IPS-18c (cell line): ENCODE measurements around the gene PTPRG.
"Not testable (repeated sequence)": the region's sequence is repeated elsewhere in the genome, so short reads cannot be mapped to it uniquely, and the experiment has no call there.

Source experiments
- H3K4me3 ChIP-seq: 2 replicates; pipeline ENCODE4 v1.7.0; 2013; ENCODE audit warnings: low read depth, mild to moderate bottlenecking, low read length, moderate library complexity; ENCODE audit not compliant: insufficient read depth
- H3K9me3 ChIP-seq: one replicate; pipeline ENCODE4 v1.6.1; 2013; ENCODE audit warnings: mild to moderate bottlenecking, low read length, moderate library complexity; ENCODE audit not compliant: control insufficient read depth, insufficient read depth

PTPRG gene

DNA sequence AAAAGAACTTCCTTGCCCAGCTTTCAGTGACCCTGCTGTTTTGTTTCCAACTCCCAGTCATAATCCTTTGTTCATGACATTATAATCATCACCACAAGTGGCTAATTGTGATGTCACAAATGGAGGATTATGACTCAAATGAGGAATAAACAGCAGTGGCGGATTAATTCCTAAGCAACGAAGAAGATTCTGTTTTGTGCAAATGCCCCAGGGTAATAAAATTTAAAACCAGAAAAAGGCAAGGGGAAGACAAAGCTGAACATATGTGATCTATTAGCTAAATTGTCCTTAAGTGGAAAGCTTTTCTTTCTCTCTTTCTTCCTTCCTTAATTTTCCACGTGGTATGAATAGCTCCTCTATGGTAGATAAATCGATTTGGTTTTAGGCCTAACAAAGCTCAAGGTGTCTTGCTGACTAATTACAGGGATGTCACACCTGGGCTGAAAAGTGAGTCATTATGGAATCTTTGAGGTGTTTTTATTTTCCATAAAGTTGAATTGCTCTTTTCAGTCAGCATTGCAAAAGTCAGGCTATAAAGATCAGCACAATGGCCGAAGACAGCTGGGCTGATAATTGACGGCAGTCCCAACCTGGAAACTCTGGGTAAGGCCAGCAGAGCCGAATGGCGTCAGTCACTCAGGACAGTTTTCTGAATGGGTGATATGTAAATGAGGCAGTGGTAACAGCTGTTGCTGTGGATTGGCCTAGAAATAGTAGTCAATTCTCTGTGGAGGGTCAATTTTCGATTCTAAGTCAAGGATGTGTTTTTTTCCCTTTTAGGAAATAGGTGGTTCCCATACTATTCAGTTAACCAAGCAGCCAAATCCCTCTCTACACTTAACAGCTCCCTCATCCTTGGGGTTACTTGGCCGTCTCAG lies 121.5 kb downstream of the PTPRG start:
- Histone ChIP-seq H3K9me3 (no peaks in the 10 kb centered on the region), H3K4me3 (no peak overlapping the region)

DNA sequence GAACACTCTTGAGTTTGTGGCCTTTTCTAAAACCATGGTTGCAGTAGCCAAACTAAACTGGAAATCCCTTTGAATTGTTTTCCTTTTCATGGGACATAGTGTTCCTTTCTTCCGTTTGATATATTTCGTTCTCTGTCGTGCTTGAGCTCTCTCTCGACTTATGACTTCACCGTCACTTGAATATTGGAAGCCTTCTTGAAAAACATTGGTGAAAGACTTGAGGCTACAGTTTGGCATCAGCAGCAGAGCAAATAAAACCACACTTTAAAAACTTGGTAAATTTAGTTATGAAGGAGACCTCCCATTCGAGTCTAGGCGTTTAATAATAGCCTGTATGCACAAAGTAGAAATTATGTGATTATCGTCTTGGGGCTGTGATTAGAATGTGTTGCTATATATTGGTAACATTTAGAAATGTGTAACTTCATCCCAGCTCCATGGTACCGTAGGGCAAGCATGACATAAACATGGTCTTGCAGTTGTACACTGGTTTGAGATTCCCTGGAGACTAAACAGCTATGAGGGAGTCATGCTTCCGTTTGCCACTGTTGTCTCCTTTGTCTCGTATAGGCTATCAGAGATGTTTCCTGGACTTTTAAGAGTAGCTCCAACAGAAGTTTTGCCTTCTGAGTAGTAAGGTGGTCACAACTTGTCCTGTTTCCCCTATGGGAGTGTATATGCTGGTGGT lies 122.3 kb downstream of the PTPRG start:
- Histone ChIP-seq H3K9me3 (no peaks in the 10 kb centered on the region), H3K4me3 (no peak overlapping the region)

DNA sequence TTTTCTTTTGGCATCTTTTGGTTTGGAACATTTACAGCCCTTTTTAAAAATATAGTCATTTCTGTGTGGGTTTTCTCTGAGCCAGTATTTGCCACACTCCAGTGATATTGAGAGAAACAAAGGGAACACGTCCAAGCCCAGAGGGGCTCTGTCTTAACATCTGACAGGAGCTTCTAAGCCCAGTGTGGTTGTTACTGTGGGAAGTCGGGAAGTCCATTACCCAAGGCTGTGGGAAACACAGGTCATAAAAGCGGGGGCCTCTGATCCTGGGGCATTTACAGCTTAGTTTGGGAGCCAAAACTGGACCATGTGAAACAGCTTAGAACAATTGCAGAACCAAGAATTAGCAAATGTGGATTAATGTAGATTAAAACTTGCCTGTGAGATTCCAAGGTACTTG lies 123.0 kb downstream of the PTPRG start:
- H3K4me3 ChIP-seq, result no peak overlapping the region
- no peaks in the 10 kb centered on the region for H3K9me3 ChIP-seq

DNA sequence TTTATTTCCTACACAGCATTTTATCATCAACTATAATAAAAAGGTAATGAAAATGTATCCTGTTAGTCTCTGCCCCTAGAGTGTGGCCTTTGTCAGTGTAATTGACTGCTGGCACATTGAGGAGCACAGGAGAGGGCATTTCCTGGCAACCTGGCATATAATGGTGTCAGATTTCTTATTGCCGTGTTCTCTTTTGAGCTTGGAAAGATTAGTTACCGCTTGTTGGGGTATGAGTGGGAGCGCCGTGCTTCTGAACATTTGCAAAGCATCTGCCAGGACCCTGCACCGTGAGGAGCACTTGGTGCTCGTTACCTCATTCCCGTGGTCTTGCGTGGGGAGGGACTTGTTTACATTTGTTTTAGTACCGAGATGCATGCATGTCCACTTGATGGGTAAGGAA lies 124.4 kb downstream of the PTPRG start:
- Histone ChIP-seq H3K4me3 (no peak overlapping the region), H3K9me3 (no peaks in the 10 kb centered on the region)

DNA sequence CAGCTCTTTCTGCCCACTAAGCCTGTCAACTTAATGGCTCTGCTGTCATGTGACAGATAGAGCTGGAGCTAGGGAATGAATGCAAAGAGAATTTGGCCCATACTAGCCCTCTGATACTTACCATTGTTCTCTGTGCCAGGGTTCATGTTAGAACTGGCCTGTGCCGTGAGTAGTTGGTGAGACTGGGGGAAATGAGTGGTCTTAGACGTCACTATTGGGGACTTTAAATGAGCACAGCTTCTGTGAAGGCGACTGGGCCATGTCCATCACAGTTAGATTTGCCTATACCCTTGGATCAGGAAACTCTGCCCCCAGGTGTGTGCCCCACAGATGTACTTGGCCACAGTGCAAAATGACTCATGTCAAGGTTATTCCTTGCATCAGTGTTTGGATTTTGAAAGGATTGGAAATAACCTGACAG lies 124.9 kb downstream of the PTPRG start:
- Histone ChIP-seq H3K4me3 (no peak overlapping the region), H3K9me3 (no peaks in the 10 kb centered on the region)

DNA sequence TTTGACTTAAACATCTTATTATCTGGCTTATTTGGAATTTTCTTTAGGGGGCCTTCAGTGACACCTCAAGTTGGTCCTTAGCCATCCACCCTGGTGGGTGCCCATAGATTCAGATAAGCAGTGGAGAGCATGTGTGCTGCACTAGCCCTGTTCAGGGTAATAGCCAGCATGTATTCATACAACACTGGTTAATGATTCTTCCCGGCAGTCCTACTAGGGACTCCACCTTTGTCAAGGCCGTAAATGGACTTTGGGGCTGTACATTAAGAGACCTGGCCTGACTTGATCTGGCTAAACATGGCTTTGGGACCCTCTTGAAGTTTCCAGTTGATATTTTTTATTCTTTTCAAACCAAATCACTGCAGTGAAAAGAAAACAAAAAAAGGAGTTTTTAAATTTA lies 125.8 kb downstream of the PTPRG start:
- H3K9me3 ChIP-seq, result no peaks in the 10 kb centered on the region
- no peak overlapping the region for H3K4me3 ChIP-seq

DNA sequence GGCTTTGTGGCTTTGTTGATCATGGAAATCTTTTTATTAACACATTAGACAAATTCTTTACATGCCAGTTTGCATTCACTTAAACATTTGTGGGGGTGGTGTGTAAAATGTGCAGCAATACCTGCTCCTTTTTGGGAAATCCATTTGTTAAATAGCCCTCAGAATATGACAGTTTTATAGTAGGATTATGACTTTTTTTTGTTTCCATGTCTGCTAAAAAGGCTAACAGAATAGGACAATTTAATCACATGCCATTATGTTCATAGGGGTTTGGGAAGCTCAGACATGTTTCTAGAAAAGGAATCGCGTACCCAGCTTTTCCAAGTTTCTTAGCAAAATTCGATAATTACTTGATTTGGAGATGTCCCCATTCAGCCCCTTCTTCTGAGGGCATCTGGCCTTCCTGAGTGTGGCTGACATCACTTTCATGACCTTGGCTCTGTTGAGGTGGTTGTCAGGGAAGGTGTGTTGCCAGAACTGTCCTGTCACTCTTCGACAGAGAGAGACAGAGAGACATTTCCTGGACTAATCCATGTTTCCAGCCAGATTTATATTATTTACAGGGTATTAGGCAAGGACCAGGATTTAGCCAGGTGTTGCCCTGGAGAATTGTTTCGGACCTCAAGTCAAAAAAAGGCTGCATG lies 126.4 kb downstream of the PTPRG start:
- Histone ChIP-seq H3K4me3 (peak overlapping the region; percentile 9; the same call in 1 of the 2 replicates), H3K9me3 (no peaks in the 10 kb centered on the region)

DNA sequence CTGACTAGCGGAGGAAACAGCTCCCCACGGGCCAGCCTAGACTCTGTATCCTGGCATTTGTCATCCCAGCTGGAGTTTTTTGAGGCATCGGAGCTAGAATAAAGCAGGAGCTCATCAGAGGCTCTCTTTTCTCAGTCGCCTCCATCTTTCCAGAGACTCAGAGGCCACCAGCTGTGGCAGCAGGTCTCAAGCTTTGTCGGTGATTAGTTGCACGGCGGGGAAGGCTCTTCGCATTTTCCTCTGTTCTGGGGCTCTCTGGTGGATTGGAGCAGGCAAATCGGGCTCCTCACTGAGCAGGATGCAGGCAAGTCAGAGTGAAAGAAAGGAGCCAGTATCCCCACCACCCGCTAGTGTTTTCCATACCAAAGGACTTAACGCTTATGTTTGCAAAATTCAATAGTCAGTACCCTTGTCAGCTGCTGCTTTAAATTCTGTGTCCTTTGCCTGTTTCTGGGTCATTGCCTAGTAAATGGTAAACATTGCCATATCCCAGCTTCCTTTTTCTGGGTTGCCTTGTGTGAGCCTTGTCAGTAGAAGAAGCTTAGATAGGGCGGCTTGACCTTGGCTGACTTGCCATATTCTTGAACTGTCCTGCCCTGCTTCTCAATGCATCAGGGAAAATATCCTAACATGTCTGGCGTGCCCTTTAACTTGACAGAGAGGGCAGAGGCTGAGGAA lies 127.1 kb downstream of the PTPRG start:
- Histone ChIP-seq H3K9me3 (no peaks in the 10 kb centered on the region), H3K4me3 (no peak overlapping the region)

DNA sequence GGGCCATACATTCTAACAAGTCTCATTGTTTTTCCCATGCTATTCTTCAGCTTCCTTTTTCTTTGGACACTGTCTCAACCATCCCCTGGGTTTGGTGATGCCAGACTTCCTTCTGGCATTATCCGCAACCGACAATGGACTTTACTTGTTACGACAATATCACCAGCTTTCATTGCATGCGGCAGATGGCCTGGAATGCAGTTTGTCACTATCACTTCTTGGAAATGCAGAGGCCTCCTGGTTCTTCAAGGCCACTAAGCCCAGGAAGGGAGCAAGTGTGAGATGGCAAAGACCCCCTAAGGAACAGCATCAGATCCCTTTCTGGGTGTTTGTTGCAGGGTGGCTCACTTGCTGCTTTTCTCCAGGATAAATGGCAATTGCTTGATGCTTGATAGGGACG lies 128.6 kb downstream of the PTPRG start:
- no peaks in the 10 kb centered on the region for H3K9me3 ChIP-seq
- no peak overlapping the region for H3K4me3 ChIP-seq

DNA sequence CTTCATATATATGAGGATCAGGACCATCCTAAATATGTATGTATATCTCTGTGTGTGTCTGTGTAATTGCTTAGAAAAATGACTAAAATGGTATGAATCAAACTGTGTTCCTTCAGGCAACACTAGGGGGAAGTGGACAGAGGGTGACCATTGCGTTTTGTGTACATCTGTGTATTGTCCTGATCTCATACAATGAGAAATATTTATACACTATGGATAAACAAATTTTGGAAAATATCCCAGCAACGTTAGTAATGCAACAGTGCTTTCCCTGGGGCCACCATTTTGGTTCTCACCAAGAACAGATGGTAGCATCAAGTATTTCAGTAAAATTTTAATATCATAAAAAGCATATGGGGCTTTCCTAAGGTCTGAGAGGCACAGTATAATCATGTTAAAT lies 130.1 kb downstream of the PTPRG start:
- H3K4me3 ChIP-seq, result no peak overlapping the region
- no peaks in the 10 kb centered on the region for H3K9me3 ChIP-seq

DNA sequence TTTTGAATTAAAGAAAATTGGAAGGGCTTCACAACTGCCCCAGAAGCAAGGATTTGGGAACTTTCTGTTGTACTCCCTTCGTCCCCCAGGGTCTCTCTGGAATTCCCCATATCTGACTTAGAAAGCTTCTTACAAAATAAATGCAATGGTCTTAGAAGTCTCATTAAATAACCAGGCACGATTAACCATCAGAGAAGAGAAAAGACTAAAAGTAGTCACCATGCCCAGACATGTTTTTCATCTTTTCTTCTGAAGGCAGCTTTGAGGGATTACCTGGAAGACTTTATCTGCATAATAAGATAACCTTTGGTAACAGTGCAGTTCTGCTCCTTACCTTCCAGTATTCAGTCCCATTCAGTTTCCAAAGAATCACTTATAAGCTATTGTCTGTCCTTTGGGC lies 135.9 kb downstream of the PTPRG start:
- Histone ChIP-seq H3K9me3 (no peaks in the 10 kb centered on the region), H3K4me3 (no peak overlapping the region)

DNA sequence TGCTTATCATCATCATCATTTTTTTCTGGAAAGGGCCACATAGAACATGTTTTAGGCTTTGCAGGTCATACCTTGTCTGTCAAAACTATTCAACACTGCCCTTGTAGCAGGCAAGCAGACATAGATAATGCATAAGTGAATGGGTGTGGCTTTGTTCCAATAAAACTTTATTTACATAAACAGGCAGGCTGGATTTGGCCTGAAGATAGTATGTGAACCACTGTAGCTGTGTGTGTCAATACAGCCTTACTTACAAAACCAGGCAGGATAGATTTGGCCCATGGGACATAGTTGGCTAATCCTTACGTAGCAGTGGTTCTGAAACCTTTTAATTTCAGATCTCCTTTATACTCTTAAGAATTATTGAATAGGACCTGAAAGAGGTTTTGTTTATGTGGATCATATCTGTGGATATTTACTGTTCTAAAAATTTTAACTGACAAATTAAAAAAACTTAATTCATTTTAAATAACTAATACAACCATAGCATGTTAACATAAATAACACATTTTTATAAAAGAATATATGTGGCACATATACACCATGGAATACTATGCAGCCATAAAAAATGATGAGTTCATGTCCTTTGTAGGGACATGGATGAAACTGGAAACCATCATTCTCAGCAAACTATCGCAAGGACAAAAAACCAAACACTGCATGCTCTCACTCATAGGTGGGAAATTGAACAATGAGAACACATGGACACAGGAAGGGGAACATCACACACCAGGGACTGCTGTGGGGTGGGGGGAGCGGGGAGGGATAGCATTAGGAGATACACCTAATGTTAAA lies 137.1 kb downstream of the PTPRG start:
- H3K4me3 ChIP-seq, H3K9me3 ChIP-seq: not testable (repeated sequence)

DNA sequence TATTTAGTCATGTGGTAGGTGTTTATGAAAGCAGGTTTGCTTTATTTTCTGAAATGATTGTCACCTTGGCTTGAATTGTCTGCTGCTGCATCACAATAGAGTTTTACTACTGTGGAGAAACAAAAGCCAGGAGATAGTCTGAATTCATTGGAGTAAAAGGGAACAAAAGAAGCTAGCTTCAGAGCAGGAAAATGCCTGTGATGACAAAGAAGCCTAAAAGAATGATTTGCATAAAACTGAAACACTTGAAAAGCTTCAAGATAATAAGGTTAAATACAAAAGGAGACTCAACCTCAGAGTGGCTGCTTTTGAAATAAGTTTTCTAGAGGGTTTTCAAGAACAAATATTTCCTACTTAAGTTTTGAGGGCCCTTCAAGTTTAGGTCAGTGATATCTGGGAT lies 138.3 kb downstream of the PTPRG start:
- Histone ChIP-seq H3K4me3 (no peak overlapping the region), H3K9me3 (no peaks in the 10 kb centered on the region)

DNA sequence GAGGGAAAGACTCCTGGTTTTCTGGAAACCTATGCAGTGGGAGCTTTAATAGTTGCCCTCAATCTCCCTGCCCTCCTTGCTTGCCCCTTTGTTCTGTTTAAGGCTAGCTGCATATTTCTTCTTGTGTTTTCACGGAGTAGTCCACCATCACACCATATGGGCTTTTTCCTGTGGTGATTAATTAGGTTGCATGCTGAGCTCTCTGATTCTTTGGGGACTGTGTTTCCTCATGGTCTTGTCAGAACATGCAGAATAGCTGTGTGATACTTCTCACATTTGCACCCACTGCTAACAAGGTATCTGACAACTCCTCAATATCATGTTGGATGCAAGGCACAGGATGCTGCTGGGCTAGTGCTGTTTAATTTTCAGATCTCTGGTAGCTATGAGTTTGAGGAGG lies 139.6 kb downstream of the PTPRG start:
- H3K9me3 ChIP-seq, result no peaks in the 10 kb centered on the region
- H3K4me3 ChIP-seq, result no peak overlapping the region

DNA sequence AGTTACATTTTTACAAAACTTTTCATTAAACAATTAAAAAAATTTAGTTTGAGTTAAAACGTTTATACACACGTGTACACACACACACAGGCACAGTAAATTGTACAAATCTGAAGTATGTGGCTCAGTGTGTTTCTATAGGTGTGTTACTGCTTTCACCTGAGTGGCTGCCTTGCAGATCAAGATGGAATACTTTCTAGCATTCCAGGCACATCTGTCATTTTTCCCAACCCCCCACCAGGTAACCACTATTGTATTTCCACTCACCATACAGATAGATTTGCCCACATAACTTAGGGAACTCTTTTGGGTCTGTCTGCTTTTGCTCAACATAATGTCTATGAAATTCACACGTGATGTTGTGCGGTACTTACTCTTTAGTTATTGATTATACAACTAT lies 141.1 kb downstream of the PTPRG start:
- no peak overlapping the region for H3K4me3 ChIP-seq

DNA sequence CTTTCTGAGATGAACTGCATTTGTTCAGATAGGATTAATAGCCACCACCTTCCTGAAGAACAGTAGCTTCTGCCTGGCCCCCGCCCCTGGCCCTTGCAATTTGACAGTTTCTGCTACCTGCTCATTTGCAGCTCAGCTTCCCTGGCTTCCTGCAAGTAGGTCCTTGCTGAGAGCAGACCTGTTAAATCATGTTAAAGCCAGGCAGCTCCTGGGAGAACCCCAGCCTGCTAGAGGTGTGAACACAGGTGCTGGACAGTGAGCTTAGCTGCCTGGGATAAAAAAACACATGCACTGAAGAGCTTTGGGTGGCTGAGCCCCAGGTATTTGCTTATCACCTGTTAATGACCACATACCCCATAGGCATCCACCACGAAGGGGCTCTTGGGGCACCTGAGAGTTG lies 143.4 kb downstream of the PTPRG start:
- no peak overlapping the region for H3K4me3 ChIP-seq
- no peaks in the 10 kb centered on the region for H3K9me3 ChIP-seq

More for the DNA sequence above, 141.1 kb downstream of the PTPRG start:
- no peaks in the 10 kb centered on the region for H3K9me3 ChIP-seq

DNA sequence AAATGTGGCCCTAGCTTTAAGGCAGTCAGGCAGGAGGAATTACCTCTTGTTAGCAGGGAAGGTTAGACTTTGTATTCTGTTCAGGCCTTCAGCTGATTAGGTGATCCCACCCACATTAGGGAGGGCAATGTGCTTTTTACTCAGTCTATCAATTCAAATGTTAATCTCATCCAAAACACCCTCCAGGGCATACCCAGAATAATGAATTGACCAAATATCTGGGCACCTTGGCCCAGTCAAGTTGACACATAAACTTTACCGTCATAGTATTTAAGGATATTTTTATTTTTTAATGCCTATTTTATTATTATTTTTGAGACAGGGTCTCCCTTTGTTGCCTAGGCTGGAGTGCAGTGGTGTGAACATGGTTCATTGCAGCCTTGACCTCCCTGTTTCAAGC lies 146.1 kb downstream of the PTPRG start:
- Histone ChIP-seq H3K4me3 (no peak overlapping the region), H3K9me3 (no peaks in the 10 kb centered on the region)
